ENCODE results near the gene ARHGAP4. TPM values are rescaled to one million over a fixed set of nuclear protein-coding genes. Genes with fewer than 3 reads are reported as not detected.

ARHGAP4 gene
- total RNA-seq, 1 donor from 2014 or later, result 16.4 TPM

GRCh38 chrX:153969904-153970356, 43.9 kb upstream of the ARHGAP4 start:
- peaks cover 38% of the 10 kb centered on the region for H3K4me1 Mint-ChIP-seq (ENCODE audit: low read depth)
- no peaks in the 10 kb centered on the region for H3K27me3 Mint-ChIP-seq
- H3K36me3 Mint-ChIP-seq (ENCODE audit: insufficient read depth), result no peaks in the 10 kb centered on the region
- peak overlapping the region; percentile 100 for H3K4me3 Mint-ChIP-seq (ENCODE audit: low read depth)
- no peak for DNase-seq (ENCODE audit: low spot score, unreplicated experiment)
- no peaks in the 10 kb centered on the region for H3K9me3 Mint-ChIP-seq (ENCODE audit: low read depth)
- peak overlapping the region; percentile 87 for H3K27ac Mint-ChIP-seq
- TF ChIP-seq, protein P1, sequence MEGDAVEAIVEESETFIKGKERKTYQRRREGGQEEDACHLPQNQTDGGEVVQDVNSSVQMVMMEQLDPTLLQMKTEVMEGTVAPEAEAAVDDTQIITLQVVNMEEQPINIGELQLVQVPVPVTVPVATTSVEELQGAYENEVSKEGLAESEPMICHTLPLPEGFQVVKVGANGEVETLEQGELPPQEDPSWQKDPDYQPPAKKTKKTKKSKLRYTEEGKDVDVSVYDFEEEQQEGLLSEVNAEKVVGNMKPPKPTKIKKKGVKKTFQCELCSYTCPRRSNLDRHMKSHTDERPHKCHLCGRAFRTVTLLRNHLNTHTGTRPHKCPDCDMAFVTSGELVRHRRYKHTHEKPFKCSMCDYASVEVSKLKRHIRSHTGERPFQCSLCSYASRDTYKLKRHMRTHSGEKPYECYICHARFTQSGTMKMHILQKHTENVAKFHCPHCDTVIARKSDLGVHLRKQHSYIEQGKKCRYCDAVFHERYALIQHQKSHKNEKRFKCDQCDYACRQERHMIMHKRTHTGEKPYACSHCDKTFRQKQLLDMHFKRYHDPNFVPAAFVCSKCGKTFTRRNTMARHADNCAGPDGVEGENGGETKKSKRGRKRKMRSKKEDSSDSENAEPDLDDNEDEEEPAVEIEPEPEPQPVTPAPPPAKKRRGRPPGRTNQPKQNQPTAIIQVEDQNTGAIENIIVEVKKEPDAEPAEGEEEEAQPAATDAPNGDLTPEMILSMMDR (IDR thresholded peaks at IDR 0.05; ENCODE audit: unreplicated experiment), result no peak

DNA sequence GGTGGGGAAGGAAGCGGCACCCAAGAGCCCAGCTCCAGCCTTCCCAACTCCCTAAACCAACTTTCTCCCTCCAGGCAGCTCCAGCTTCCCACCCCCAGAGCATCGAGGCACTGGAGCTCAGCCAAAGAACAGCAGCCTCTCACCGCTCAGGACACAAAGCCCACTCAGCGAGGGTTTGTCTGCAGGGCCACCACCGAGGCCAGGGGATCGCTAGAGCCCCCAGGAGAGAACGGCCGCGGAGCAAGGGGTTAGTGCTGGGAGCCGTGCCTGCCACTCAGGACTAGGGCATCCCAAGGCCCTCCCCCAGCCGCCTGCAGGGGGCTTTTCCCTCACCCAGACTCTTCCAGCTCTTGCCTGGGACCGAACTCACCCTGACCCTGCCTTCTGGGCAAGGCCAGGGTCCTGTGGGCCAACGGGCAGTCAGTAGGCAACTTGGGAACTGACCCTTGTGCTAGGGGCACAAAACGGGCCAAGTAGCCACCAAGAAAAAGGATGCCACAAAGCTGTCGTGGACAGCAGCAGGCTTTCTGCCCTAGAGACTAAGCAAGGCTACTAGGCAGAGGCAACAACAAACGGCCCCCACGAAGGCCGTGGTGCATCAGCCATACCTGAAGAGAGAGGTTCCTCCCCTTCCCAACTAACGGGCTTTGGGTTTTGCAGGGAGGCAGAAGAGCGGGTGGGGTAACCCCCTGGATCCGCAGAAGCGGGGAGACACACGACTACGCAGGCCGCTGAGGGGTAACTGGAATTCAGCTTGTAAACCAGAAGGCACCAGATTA, 43.2 kb upstream of the ARHGAP4 start:
- DNase-seq (ENCODE audit: low spot score, unreplicated experiment), result no peak

GRCh38 chrX:153968754-153969124, 42.7 kb upstream of the ARHGAP4 start:
- Mint-ChIP-seq H3K36me3 (ENCODE audit: insufficient read depth) (no peaks in the 10 kb centered on the region), H3K27me3 (no peaks in the 10 kb centered on the region), H3K27ac (peak overlapping the region; percentile 87), H3K4me3 (ENCODE audit: low read depth) (peak overlapping the region; percentile 100), H3K9me3 (ENCODE audit: low read depth) (no peaks in the 10 kb centered on the region), H3K4me1 (ENCODE audit: low read depth) (peaks cover 30% of the 10 kb centered on the region)
- TF ChIP-seq, protein P1 (IDR thresholded peaks at IDR 0.05; ENCODE audit: unreplicated experiment), result peak; percentile 20
- DNase-seq (ENCODE audit: low spot score, unreplicated experiment), result no peak

More for the DNA sequence above, 43.2 kb upstream of the ARHGAP4 start:
- no peaks in the 10 kb centered on the region for H3K27me3 Mint-ChIP-seq
- no peaks in the 10 kb centered on the region for H3K36me3 Mint-ChIP-seq (ENCODE audit: insufficient read depth)
- TF ChIP-seq, protein P1 (IDR thresholded peaks at IDR 0.05; ENCODE audit: unreplicated experiment), result peak; percentile 15
- peak overlapping the region; percentile 100 for H3K4me3 Mint-ChIP-seq (ENCODE audit: low read depth)
- peaks cover 34% of the 10 kb centered on the region for H3K4me1 Mint-ChIP-seq (ENCODE audit: low read depth)
- no peaks in the 10 kb centered on the region for H3K9me3 Mint-ChIP-seq (ENCODE audit: low read depth)
- peak overlapping the region; percentile 87 for H3K27ac Mint-ChIP-seq

GRCh38 chrX:153968255-153968654, 42.2 kb upstream of the ARHGAP4 start:
- Mint-ChIP-seq H3K36me3 (ENCODE audit: insufficient read depth) (no peaks in the 10 kb centered on the region), H3K9me3 (ENCODE audit: low read depth) (no peaks in the 10 kb centered on the region), H3K27ac (peak overlapping the region; percentile 80), H3K4me1 (ENCODE audit: low read depth) (peaks cover 26% of the 10 kb centered on the region), H3K4me3 (ENCODE audit: low read depth) (peak overlapping the region; percentile 100), H3K27me3 (no peaks in the 10 kb centered on the region)
- TF ChIP-seq, protein P1 (IDR thresholded peaks at IDR 0.05; ENCODE audit: unreplicated experiment), result no peak
- DNase-seq (ENCODE audit: low spot score, unreplicated experiment), result no peak

DNA sequence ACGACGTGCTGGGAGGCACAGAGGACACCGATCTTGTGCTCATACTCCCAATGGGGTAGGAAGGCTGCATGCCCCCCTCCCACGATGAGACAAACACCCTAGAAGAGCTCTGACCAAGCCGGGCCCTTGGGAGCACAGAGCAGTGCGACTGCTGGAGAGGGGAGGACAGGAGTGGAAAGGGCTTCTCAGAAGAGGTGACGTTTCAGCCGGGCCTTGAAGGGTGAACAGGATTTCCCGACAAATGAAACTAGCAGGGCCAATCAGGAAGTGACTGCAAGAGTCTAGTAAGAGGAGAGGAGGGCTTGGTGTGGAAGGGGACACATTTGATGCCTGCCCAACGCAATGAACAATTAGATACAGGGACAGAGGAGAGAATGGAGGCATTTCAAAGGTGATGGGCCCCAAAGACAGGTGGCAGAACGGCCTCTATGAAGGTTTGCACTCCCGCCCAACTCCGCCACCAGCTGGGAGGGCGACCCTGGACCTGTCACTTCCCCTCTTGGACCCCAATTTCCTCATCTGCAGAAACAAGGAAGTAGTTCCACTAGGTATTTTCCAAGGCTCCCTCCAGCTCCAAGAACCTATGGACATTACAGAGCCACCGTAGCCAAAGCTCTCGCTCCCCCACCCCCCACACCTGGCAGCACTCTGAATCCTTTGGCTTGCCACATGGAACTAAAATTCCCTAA, 41.6 kb upstream of the ARHGAP4 start:
- peaks cover 2% of the 10 kb centered on the region for H3K36me3 Mint-ChIP-seq (ENCODE audit: insufficient read depth)
- no peaks in the 10 kb centered on the region for H3K27me3 Mint-ChIP-seq
- H3K9me3 Mint-ChIP-seq (ENCODE audit: low read depth), result no peaks in the 10 kb centered on the region
- peak overlapping the region; percentile 100 for H3K4me3 Mint-ChIP-seq (ENCODE audit: low read depth)
- no peak for DNase-seq (ENCODE audit: low spot score, unreplicated experiment)
- TF ChIP-seq, protein P1 (IDR thresholded peaks at IDR 0.05; ENCODE audit: unreplicated experiment), result no peak
- no peak overlapping the region for H3K27ac Mint-ChIP-seq
- peaks cover 22% of the 10 kb centered on the region for H3K4me1 Mint-ChIP-seq (ENCODE audit: low read depth)

All from progenitor cell of endocrine pancreas (in vitro differentiated cells).